NCI-H187 treated with DMSO at 0.1 percent for 48 hours (cell line): Measurements from ENCODE around the gene NECAB2.

ENCODE experiments used
- DNase-seq: peaks from one replicate; lab custom pipeline; 2025; lab: John Stamatoyannopoulos, UW

Gene NECAB2

GRCh38 chr16:83967838-83968305, at the start of gene NECAB2:
Gene NECAB2, plus strand, starts transcription at chr16:83968244. Its CDS starts 405 bp downstream, at chr16:83968649.
- no peak for DNase-seq

GRCh38 chr16:83920894-83921491, 47.1 kb upstream of the NECAB2 start:
- DNase-seq = no peak

- DNase-seq = no peak
Observed at GRCh38 chr16:83923581-83924365, 44.3 kb upstream of the NECAB2 start.

GRCh38 chr16:83924686-83925085, 43.4 kb upstream of the NECAB2 start:
- no peak for DNase-seq

GRCh38 chr16:83925095-83925905, 42.7 kb upstream of the NECAB2 start:
- no peak for DNase-seq

GRCh38 chr16:83925957-83926725, 41.9 kb upstream of the NECAB2 start:
- no peak for DNase-seq

GRCh38 chr16:83926726-83927397, 41.2 kb upstream of the NECAB2 start:
- no peak for DNase-seq

GRCh38 chr16:83928341-83929055, 39.5 kb upstream of the NECAB2 start:
- no peak for DNase-seq

- DNase-seq = no peak
Observed at GRCh38 chr16:83929811-83930555, 38.1 kb upstream of the NECAB2 start.

- no peak for DNase-seq
Observed at GRCh38 chr16:83930730-83931500, 37.1 kb upstream of the NECAB2 start.

GRCh38 chr16:83931556-83931955, 36.5 kb upstream of the NECAB2 start:
- no peak for DNase-seq

- DNase-seq = no peak
Observed at GRCh38 chr16:83932304-83932703, 35.7 kb upstream of the NECAB2 start.

- no peak for DNase-seq
Observed at GRCh38 chr16:83932955-83933673, 34.9 kb upstream of the NECAB2 start.

GRCh38 chr16:83933885-83934683, 34.0 kb upstream of the NECAB2 start:
- DNase-seq = no peak

- no peak for DNase-seq
Observed at GRCh38 chr16:83934684-83934977, 33.4 kb upstream of the NECAB2 start.

GRCh38 chr16:83935005-83935857, 32.8 kb upstream of the NECAB2 start:
- DNase-seq = no peak

GRCh38 chr16:83935858-83936255, 32.2 kb upstream of the NECAB2 start:
- DNase-seq = no peak
